Prostate gland (tissue), 2 donors: Measurements from ENCODE around the gene LIPC. TPM values are rescaled to one million over a fixed set of nuclear protein-coding genes. Genes with fewer than 3 reads are reported as not detected.

Source experiments
- DNase-seq: peaks from one replicate; pipeline ENCODE4 v3.0.0-alpha.2; 2019; ENCODE audit warnings: low spot score
- H3K27ac ChIP-seq, 2 donors: fragments of 200-600 bp; sonication (generic); 2 replicates each; pipeline ENCODE4 v1.5.1; 2017 to 2019
- H3K27me3 ChIP-seq: fragments of 200-600 bp; sonication (generic); replicated peaks from 2 replicates; pipeline ENCODE4 v1.5.1; 2019; ENCODE audit not compliant: insufficient read depth
- H3K36me3 ChIP-seq, 2 donors: fragments of 200-600 bp; sonication (generic); 1 replicate in 1 of 2; 2 replicates in 1 of 2; pipeline versions ENCODE4 v1.5.1 to v1.8.1; 2017 to 2019
- H3K4me1 ChIP-seq: fragments of 200-600 bp; sonication (generic); replicated peaks from 2 replicates; pipeline ENCODE4 v1.5.1; 2019
- H3K4me3 ChIP-seq, 2 donors: fragments of 200-600 bp; sonication (generic); 2 replicates each; pipeline ENCODE4 v1.5.1; 2017 to 2019
- H3K9me3 ChIP-seq: fragments of 200-600 bp; sonication (generic); 2 replicates; pipeline ENCODE4 v1.5.1; 2017
- CTCF ChIP-seq, 4 experiments: fragments of 200-600 bp in 2 of 4; fragments of 450-650 bp in 2 of 4; sonication (generic) in 2 of 4; IDR thresholded peaks; 1 replicate in 3 of 4; 2 replicates in 1 of 4; pipeline ENCODE4 v1.5.1; 2016 to 2019; ENCODE audit warnings: antibody characterized with exemption in 4 of 4, mild to moderate bottlenecking in 2 of 4, moderate library complexity in 2 of 4
- POLR2A ChIP-seq: fragments of 450-650 bp; IDR thresholded peaks from one replicate; pipeline ENCODE4 v1.6.1; 2016; ENCODE audit warnings: antibody characterized with exemption, mild to moderate bottlenecking
- POLR2AphosphoS5 ChIP-seq: sonication (generic); formaldehyde crosslinking; IDR thresholded peaks from one replicate; pipeline ENCODE4 v1.6.1; 2017; ENCODE audit warnings: antibody characterized with exemption
- WGBS: methylation state at CpG from one replicate; pipeline ENCODE4 v1.1.5; 2018; 5-methylcytosine and 5-hydroxymethylcytosine counted together
- intact Hi-C: fragments of 100-400 bp; cut with DNase I; formaldehyde crosslinking; loops from one replicate; pipeline ENCODE4 v1.14.2; 2022
- total RNA-seq, 2 donors: library from RNA; depleted of rRNA; stranded (reverse); fragments of >200 nt; gene quantifications; one replicate each; pipeline ENCODE4 v1.1.0, GENCODE V29; 2016

The LIPC gene
- total RNA-seq, 2 donors from 2014 or later = 0.14 TPM; not detected in 1

GRCh38 chr15:58519516-58519915 is 87.7 kb downstream of the LIPC start:
- Histone ChIP-seq H3K9me3 (no peaks in the 10 kb centered on the region), H3K27ac (no peak overlapping the region), H3K4me3 (no peak overlapping the region), H3K4me1 (no peaks in the 10 kb centered on the region), H3K36me3 (no peaks in the 10 kb centered on the region), H3K27me3 (no peaks in the 10 kb centered on the region)
- DNase-seq = no peak
- intact Hi-C loops = no loop called here
- TF ChIP-seq POLR2A = no peak
- no peak for TF ChIP-seq CTCF (IDR thresholded peaks at IDR 0.05)
- TF ChIP-seq POLR2AphosphoS5 = no peak
- 41% methylated on average over 5 of the region's 5 CpGs for WGBS

DNA sequence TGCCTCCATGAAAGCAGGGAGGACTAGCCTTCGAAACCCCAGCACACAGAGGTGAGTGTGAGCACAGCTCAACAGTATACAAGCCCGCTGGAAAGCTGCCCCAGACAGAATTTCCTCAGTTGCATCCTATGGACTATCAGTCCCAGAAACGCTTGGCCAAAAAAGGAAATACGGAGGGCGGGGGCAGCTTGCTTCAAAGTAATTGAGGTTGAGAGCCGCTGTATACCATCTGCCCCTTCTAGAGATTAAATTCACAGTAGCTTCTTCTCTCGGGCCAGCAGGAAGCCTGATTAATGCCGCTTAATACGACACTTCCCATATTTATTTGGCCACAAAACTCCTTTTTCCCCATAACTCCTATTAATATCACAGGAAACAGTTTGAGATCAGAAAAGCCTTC is 88.7 kb downstream of the LIPC start:
- no peaks in the 10 kb centered on the region for H3K27me3 ChIP-seq
- intact Hi-C loops = no loop called here
- no peak overlapping the region for H3K4me3 ChIP-seq
- H3K9me3 ChIP-seq = no peaks in the 10 kb centered on the region
- no peak for DNase-seq
- no peak overlapping the region for H3K27ac ChIP-seq
- H3K4me1 ChIP-seq = no peaks in the 10 kb centered on the region
- H3K36me3 ChIP-seq = no peaks in the 10 kb centered on the region
- WGBS = 82% methylated on average over 9 of the region's 9 CpGs
- TF ChIP-seq POLR2A (no peak), CTCF (IDR thresholded peaks at IDR 0.05) (no peak), POLR2AphosphoS5 (no peak)

DNA sequence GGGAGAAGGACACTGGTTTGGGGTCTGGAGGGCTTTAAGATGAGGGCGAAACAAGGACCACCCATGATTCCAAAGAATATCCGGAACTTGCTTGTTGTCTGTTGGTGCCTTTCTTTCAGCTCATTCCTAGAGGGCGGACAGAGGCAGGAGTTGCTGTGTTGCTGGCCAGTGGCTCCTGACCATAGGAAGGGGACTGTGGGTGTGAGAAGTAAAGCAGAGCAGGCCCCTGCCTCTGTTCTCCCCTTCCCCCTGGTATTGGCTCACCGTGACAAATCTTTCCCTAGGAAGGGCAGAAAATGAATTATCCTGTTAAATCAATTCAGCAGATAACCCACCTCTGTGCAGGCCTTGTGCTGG is 89.1 kb downstream of the LIPC start:
- H3K27me3 ChIP-seq = no peaks in the 10 kb centered on the region
- H3K36me3 ChIP-seq = no peaks in the 10 kb centered on the region
- no peaks in the 10 kb centered on the region for H3K4me1 ChIP-seq
- TF ChIP-seq POLR2A = no peak
- TF ChIP-seq POLR2AphosphoS5 = no peak
- no peak for TF ChIP-seq CTCF (IDR thresholded peaks at IDR 0.05)
- no peaks in the 10 kb centered on the region for H3K9me3 ChIP-seq
- WGBS = 92% methylated on average over 4 of the region's 4 CpGs
- intact Hi-C loops = no loop called here
- H3K4me3 ChIP-seq = no peak overlapping the region
- no peak for DNase-seq
- H3K27ac ChIP-seq = no peak overlapping the region

- no peak overlapping the region for H3K27ac ChIP-seq
- DNase-seq = peak; percentile 41
- intact Hi-C loops = no loop called here
These were observed 89.7 kb downstream of the LIPC start for GRCh38 chr15:58521293-58521991.

More at GRCh38 chr15:58521293-58521991, 89.7 kb downstream of the LIPC start:
- no peaks in the 10 kb centered on the region for H3K4me1 ChIP-seq
- no peaks in the 10 kb centered on the region for H3K36me3 ChIP-seq
- TF ChIP-seq CTCF (IDR thresholded peaks at IDR 0.05) (no peak), POLR2AphosphoS5 (peak; percentile 67)
- no peaks in the 10 kb centered on the region for H3K27me3 ChIP-seq
- no peaks in the 10 kb centered on the region for H3K9me3 ChIP-seq
- no peak overlapping the region for H3K4me3 ChIP-seq
- 77% methylated on average over 13 of the region's 13 CpGs for WGBS
